Pulmonary artery endothelial cell (primary cell): ENCODE results near the gene ASPSCR1. TPM values are rescaled to one million over a fixed set of nuclear protein-coding genes. Genes with fewer than 3 reads are reported as not detected.

ENCODE experiments used
- DNase-seq: peaks from one replicate; pipeline ENCODE4 v3.0.0-alpha.2; 2011; ENCODE audit warnings: low read depth, low spot score
- total RNA-seq: library from RNA; depleted of rRNA; stranded (reverse); fragments of >200 nt; gene quantifications from 2 replicates; pipeline ENCODE4 v1.2.3, GENCODE V29; 2014

The ASPSCR1 gene
- total RNA-seq, 1 donor from 2014 or later, result 25.5 TPM

GRCh38 chr17:81959362-81960129 is 17.9 kb upstream of the ASPSCR1 start:
- DNase-seq, result no peak

DNA sequence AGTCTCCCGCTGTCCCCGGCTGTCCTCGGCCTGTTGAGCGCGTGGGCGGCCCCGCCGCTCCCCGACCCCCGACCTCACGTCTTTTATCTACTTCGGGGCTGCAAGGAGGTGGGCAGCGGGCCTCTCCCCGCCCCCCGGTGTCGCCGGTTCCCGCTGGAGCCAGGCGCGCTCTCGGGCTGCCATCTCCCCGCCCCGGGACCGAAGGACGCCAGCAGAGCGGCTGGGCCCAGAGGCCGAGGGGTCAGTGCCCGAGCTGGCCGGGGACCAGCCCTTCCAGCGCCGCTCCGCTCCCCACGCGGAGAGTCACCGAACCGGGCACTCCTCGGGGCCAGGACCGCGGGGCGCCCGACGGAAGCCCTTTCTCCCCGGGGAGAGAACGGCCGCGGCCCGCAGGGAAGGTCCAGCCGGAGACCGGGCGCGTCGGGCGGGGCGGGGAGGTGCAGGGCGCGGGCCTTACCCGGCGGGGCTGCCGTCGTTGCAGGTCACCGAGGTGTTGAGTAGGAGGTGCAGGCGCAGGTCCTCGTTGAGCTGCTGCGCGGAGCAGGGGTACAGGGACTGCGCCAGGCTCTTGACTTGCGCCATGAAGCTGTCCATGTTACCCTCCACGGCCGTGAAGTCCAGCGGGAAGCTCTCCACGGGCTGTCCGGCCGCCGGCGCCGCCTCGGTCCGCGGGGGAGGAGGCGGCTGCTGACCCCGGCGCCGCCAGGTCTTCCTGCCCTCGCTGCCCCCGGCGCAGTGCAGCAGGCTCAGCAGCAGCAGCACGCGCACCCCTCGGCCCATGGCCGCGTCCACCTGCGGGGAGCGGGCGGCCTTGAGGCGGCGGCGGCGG is 17.1 kb upstream of the ASPSCR1 start:
- DNase-seq, result no peak

GRCh38 chr17:81961087-81961511 is 16.3 kb upstream of the ASPSCR1 start, which contains the start of gene NOTUM:
TSS of gene NOTUM (minus strand) at chr17:81961187. CDS start at chr17:81960909, 278 bp downstream.
- DNase-seq, result no peak

DNA sequence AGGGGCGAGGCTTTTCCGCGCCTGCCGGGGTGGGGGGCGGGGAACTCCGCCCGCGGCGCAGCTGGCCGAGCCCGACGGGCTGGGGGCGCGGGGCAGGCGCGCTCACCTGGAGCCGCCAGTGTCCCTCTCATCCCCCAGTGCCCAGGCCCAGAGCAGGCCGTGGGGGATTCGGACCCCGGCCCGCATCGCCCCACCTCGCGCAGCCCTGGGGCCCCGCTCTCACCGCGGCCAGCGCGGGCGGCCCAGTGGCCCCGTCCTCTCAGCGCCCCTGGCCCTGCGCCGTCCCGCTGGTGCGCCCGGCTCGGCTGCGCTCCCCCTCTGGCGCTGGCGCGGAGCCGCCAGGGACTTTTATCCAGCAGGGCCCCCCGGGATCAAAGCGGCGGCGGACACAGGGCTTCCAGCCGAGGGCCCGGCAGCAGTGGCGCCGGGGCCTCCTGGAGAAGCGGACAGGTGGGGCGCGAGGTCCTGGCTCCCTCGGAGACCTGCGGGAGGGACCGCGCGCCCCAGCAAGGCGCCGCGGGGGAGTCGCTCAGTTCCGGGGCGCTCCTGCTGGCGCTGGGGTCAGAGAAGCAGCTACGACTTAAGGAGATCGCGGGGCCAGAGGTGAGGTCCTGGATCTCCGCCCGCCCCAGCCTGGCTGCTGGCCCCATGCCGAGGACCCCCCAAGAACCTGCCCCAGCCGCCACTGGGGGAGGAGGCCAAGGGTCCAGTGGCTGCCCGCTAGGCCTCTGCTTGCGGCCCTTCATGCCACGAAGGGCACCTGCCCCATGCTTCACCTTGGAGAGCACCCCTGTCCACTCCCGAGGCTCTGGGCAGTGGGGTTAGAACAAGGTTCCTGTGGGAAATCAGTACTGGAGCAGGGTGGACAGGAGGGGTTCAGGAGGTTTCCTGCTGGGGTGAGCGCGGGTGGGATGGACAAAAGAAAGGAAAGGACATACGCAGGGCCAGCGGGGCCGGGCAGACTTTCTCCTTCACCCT is 15.6 kb upstream of the ASPSCR1 start:
- DNase-seq, result no peak

DNA sequence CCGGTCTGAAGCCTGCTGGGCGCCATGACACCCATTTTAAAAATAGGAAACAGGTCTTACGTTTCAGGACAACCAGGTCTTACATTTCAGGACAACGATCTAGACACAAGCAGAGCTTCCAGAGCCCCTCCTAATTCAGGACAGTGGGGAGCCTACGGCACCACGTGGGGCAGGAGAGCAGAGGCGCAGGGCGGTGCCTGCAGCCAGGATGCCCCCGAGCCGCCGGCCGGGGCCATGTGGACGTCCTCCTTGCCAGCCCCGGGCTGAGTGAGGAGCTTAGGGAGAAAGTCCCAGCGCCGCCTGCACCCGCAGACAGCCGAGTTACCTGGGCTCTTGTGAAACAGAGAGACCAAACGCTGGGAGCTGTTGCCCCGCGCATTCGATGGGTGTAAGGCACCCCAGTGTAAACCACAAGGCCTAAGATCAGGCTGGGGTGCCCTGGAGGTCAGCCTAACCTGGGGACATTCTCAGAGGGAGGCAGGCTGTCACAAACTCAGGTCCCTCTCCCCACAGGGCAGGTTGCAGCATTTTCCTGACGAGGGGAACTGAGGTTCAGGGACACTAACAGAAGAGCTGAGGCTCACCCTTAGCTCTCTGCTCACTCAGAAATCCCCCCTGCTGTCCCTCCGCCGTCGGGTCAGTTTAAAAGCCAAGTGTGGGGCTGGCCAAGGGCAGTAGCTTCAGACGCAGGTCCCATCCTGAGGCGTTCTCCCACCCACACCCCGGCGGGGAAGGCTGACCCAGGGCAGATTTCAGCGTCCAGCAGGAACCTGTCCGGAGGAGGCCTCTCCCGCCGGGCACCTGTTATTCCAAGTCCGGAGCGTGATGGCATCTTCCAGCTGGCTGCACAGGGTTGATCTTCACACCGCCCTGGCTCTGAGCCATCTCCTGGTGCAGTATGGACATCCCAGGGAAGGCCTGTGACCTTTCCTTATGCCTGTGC is 14.7 kb upstream of the ASPSCR1 start:
- no peak for DNase-seq

DNA sequence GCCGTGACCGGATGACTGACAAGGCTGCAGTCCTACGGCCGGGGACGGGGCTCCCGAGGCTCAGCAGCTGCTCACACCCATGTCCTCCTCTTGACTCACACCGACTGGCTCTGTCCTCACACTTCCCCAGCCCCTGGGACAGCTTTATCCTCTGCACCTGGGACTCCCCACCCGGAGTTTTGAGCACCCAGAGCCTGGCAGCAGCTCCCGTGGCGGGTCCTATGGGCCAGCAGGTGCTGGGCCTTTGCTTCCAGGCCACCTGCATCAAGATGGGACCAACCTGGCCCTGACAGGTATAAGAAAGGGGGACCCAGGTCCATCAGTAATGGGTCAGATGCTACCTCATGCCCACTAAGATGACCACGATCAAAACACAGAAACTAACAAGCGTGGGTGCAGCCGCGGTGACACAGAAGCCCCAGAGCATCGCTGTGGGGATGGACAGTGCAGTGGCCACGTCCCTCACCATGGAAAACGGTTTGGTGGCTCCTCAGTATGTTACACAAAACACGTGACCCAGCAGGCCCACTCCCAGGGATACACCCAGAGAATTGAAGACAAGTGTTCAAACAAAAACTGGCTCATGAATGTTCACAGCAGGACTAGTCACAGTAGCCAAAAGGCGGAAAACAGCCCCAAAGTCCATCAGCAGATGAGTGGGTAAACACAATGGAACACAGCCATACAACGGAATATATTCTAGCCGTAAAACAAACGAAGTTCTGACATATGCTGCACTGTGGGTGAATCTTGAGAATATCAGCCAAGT is 13.2 kb upstream of the ASPSCR1 start:
- DNase-seq, result no peak

DNA sequence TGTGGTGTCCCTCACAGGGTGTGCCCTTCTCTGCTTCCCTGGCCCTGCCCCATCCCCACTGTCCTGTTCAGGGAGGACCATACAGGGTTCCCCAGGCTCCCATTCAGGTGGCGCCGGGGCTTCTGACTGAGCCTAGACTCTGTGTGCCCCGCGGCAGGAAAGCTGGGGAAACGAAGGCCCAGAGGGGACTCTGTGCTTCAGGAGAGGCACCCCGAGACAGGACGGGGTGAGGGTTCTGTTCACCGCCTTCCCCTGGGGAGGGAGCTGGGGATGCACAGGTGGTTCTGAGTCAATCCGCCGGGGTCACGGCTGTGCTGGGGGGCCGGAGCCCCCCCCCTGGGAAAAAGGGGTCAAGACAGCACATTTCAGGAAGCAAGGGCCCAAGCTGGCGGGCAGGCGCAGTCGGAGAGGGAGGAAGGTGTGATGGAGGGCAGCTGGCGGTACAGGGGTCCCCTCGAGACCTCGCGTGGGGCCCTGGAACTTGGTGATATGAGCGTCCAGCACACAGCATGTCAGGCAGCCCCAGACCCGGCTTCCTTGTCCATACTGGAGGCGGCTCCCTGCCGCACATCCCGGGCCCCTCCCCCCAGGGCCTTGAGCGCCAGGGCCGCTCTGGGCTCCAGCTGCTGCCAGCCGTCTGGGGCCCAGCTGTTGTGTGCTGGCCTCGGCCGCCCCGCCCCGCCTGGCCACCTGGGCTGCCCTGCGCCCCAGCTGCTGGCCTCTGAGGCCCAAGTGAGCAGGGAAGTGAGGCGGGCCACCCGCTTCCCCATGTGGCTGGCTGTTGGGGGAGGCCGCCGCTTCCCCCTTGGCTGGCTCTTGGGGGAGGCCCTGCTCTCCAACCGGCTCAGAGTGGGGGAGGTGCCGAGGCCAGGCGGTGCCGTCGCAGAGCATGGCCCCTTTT is 10.8 kb upstream of the ASPSCR1 start:
- DNase-seq, result no peak

- DNase-seq, result no peak
Measured at GRCh38 chr17:81967244-81967532, 10.2 kb upstream of the ASPSCR1 start.

DNA sequence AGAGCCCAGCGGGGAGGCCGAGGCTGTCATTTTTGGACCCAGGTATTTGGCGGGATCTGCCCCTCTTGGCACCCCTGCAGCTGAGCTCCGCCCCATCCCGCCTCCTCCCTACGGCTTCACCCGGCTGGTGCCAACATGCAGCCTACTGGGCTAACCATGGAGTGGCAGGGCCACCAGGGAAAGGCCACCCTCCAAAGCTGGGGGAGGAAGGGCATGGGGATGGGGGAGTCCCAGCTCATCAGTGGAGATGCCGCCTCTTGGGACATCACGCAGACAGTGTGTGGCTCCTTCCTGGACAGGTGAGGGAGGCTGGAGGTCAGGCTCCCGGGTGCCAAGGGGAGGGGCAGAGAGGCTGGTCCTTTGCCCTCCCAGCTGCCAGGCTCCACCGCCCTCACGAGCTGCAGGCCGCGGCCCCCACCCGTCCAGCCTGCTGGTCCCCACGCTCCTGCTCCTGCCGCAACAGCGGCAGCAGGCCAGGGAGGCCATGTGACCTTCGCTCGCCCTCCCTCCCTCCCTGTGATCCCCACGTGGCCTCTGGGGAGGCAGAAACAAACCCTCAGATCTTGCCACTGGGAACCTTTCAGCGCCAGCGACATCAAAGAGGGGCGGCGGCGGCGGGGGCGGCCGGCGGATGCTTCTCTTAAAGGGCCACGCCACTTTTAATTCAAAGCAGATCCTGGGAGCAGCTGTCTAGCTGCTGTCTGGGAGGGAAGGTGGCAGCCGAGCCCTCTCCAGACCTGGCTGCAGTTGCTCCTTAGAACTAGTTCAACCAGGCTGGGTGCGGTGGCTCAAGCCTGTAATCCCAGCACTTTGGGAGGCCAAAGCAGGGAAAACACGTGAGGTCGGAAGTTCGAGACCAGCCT is 9.7 kb upstream of the ASPSCR1 start:
- no peak for DNase-seq

- no peak for DNase-seq
Measured at GRCh38 chr17:81968396-81968745, 9.1 kb upstream of the ASPSCR1 start.

- no peak for DNase-seq
Measured at GRCh38 chr17:81968850-81969812, 8.3 kb upstream of the ASPSCR1 start.

DNA sequence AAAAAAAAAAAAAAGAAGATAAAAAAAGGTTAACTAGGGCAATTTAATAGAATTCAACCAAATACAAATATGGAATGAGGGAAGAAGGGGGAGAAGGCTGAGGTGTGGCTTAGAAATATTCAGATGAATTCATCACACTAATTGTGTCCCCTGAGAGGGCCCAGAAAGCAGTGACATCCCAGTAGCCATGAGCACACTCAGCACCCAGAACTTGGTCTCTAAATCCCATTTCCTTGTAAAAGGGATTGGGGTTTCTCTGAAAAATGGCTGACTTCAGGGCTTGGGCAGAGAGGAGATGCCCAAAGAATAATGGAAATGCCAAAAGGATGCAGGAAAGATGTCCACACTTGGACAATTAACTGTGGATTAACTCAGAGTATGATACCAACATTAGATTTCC is 4.0 kb upstream of the ASPSCR1 start:
- no peak for DNase-seq

DNA sequence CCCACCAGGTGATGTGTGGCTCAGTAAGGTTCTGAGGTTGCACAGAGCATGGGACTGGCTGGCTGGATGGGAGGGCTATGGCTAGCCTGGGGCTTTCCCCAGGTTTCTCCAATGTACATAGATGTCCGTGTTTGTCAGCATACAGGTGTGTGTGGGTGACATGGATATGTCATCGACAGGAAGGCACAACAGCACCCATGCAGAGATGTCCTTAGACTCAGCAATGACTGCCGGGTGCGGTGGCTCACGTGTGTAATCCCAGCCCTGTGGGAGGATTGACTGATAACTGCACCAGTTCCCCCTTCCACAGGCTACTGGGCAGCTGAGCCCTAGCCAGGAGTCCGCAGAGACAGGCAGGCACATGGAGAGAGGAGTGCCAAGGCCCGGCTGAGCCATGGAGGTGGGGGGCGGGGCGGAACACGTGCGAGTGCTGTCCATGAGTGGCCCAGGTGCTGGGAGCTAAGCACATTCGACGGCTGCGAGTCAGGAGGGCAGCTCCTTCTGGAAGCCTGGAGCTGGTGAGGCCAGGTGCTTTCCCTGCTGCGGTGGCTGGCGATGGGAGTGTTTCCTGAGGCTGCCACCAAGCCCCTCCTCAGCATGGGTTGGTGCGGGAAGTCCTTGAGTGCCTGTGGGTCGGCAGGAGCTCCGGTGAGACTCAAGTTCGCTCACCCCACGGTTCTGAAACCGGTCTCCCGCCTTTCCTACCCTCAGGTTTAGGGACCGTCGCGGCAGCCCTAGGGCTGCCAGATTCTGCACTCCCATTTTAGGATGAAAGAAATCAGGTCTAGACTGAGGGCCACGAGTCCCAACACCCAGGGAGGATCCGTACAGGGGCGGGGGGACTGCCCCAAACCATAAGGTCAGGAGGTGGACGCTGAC is 858 bp upstream of the ASPSCR1 start:
- no peak for DNase-seq

DNA sequence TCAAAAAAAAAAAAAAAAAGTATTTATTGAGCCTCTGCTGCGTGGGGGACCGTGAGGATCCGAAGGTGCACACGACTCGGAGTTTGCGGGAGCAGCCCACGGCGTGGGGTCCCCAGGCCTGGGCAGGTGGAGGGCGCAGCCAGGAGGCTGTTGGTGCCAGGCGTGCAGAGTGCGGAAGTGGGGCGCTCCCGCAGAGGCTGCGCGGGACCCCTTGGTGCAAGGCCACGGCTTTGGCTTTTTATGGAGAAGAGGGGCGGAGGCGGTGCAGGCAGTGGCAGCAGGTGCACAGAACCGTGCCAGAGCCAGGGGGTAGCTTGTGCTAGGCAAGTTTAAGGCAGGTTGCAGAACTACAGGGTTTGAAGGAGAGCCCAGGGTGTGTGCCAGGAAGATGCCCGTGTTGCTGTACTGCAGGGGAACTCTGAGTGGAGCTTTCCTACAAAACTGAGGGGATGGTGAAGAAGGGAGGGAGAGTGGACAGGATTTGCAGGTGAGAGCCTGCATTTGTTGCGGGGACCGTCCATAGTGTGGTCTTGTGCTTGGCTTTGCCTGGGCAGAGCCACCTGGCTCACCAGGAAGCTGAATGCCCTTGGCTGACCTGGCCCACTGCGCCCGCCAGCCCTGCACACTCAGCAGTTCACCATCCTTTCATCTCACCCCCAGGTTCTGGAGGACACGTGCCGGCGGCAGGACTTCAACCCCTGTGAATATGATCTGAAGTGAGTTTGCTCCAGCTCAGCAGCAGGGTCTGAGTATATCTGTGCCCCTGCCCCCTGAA is 1.3 kb downstream of the ASPSCR1 start:
- DNase-seq, result no peak

DNA sequence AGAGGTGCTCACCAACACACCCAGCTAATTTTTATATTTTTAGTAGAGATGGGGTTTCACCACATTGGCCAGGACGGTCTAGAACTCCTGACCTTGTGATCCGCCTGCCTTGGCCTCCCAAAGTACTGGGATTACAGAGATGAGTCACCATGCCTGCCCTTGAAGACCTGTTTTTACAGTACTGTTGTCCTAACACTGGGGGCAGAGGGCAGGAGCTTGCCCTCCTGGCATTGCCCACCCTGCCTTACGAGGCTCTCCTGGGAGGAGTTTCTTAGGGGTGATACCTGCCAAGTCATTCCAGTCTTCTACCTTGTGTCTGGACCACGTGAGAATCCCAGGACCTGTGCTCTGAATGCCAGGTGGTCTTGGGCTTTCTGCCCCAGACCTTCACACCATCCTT is 2.7 kb downstream of the ASPSCR1 start:
- DNase-seq, result no peak
